Colon (tissue), 2 donors: ENCODE data around the gene WDR74.
"Not testable (repeated sequence)": the region's sequence is repeated elsewhere in the genome, so short reads cannot be mapped to it uniquely, and the experiment has no call there.

ENCODE experiments used
- FAIRE-seq: peaks from 2 replicates; lab custom pipeline; 2012; peaks lifted over from hg19 to GRCh38; lab: Jason Lieb, UNC
- donor health status: control.
- donor health status: control.

The WDR74 gene

DNA sequence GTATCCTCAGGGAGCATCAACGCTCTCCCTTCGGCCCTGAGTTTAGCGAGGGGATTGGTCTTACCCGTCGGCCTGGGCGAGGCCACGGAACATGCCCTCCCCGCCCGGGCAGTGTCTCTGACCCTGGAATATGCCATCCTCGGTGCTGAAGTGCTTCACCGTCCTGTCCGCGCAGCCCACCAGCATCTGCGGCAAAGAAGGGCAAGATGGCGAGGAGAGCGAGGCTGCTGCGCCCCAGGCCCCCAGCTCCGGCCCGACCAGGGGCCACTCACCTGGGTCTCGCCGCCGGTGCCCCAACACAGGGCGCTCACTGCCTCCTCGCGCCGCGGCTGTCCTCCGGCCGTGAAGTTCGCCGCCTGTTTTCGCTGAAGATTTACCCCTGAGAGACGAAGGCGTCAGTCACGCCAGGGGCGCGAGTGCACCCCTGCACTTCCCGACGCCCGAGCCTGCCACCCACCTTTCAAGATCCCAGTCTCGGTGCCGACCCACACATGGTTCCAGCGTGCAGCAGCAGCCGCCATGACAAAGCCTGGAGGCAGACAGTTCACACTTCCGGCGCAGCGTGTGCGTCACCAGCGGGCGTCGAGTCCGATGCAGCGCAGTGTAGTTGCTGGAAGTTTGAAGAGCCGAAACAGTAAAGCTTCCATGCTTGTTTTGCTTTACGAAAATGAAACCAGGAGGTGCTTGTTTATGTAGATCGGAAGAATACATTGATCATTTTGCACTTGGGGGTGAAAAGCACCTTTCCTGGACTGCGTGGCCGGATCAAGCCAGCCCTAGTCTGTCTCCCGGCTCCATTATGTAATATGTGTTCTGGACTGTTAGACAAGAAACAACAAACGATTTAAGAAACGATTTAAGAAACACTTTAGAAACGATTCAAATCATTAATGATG, at the start of gene WDR74:
WDR74 (minus strand) TSS at position 541 of the 896 bp plus-strand sequence; CDS start at position 521, 20 bp downstream.
- FAIRE-seq = no peak

DNA sequence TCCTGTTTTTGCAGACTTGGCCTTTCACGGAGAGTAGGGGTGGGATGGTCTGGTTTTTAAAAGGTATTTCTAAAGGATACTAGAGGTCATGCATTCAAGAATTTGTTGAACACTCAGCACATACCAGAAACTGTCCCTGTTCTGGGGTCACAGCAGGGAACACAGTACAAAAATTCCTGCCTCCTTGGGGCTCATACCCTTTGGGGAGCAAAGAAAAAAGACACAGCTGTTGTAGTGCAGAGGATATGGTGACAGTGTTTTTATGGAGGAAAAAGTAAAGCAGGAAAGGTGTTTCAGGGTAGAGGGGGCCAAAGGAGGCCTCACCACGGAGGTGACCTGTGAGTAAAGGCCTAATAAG, 49.7 kb upstream of the WDR74 start:
- no peak for FAIRE-seq

DNA sequence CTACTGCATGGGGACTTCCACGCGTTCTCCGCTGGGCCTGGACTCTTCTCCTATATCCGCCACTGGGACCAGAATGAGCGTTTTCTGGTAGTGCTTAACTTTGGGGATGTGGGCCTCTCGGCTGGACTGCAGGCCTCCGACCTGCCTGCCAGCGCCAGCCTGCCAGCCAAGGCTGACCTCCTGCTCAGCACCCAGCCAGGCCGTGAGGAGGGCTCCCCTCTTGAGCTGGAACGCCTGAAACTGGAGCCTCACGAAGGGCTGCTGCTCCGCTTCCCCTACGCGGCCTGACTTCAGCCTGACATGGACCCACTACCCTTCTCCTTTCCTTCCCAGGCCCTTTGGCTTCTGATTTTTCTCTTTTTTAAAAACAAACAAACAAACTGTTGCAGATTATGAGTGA, 49.0 kb upstream of the WDR74 start:
- no peak for FAIRE-seq

DNA sequence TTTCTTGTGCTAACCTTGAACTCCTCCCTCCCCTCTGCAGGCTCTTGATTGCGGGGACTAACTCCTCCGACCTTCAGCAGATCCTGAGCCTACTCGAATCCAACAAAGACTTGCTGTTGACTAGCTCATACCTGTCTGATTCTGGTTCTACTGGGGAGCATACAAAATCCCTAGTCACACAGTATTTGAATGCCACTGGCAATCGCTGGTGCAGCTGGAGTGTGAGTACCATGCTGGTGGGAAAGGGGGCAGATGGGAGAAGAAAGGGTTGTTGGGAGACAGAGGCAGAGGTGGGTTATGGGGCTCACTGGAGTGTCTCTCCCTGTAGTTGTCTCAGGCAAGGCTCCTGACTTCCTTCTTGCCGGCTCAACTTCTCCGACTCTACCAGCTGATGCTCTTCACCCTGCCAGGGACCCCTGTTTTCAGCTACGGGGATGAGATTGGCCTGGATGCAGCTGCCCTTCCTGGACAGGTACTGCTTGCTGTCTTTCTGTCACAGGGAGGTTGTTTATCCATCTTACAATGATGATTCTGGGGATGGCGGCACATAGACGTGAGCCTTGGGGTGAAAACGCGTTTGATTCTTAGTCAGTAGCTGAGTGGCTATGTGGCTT, 45.9 kb upstream of the WDR74 start:
- no peak for FAIRE-seq

DNA sequence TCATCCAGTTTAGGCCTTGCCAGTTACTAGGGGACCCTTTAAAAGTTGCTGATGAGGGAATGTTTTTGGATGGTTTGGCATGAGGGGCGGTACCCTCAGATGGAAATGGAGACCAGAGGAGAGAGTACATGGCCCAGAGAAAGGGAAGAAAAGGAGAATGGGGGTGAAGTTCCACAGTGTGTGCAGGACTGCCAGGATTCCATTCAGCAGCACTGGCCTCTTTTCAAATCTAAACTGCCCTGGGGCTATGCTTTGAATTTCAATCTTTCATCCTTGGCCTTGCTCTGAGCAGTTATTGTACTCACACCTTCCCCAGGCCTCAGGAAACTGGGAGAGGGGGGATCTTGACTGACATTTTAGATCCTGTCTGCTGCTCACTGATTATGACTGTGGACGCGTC, 44.3 kb upstream of the WDR74 start:
- no peak for FAIRE-seq

DNA sequence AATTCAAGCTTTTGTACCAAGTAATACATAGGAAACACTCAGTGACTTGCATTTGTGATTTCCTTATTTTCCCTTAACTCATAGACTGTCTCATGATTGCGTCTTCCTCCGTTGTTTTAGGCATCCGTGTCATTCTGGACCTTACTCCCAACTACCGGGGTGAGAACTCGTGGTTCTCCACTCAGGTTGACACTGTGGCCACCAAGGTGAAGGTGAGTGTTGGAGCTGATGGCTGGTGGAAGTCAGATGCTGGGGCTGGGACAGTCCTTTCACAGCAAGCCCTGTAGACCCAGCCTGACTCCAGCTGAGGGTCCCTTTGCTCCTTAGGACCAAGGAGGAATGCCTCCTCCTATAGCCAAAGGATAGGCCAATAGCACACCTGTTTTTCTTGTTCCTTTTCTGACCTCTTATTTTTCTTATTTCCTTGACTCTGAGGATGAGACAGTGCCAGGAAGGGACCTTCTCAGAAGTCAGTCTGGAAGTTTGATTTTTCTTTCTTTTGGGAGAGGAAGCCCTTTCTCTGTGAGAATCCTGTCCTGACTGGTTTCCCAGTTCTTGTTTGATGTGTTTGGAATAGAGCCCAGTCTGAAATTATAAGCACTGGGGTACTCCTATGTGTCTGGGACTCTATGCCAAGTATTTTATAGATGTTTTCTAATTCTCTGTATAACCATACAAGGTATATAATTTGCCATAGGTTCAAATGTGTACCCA, 43.6 kb upstream of the WDR74 start:
- no peak for FAIRE-seq

DNA sequence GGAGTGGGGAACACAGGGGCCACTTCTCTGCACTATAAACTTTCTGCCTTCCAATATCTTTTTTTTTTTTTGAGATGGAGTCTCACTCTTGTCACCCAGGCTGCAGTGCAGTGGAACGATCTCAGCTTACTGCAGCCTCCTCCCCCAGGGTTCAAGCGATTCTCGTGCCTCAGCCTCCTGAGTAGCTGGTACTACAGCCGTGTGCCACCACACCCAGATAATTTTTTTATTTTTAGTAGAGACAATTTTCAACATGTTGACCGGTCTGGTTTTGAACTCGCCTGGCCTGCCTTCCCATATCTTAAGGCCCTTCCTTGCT, 43.0 kb upstream of the WDR74 start:
- no peak for FAIRE-seq

DNA sequence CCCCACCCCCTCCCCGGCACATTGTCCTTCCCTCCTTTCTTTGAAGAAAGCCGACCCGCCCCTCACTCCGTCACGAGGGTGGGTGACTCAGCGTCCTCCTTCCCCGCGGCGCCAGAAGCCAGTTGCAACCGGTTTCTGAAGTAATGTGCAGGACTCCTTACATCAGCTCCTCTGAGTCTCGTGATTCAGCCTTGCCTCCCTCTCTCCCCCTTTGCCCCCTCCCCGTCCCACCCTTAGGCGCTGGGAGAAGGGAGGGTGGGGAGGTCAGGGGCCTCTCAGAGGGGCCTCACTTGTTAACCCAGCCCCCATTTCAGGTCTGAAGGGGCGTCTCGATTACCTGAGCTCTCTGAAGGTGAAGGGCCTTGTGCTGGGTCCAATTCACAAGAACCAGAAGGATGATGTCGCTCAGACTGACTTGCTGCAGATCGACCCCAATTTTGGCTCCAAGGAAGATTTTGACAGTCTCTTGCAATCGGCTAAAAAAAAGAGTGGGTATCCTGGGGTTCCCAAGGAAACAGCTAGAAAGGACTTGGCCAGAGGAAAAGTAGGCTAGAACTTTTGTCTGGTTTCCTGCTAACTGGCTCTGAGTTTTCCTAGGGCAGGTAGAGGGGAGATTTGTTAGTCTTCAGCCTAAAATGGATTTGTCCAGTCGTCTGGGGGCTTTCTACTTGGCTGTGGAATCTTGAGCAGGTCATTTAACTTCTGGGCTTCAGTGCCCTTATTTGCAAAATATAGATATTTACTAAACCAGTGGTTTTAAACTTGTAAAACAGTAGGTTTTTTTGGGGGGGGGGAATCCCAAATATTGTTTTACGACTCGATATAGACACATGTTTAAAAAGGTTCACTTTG, 42.4 kb upstream of the WDR74 start:
- no peak for FAIRE-seq

DNA sequence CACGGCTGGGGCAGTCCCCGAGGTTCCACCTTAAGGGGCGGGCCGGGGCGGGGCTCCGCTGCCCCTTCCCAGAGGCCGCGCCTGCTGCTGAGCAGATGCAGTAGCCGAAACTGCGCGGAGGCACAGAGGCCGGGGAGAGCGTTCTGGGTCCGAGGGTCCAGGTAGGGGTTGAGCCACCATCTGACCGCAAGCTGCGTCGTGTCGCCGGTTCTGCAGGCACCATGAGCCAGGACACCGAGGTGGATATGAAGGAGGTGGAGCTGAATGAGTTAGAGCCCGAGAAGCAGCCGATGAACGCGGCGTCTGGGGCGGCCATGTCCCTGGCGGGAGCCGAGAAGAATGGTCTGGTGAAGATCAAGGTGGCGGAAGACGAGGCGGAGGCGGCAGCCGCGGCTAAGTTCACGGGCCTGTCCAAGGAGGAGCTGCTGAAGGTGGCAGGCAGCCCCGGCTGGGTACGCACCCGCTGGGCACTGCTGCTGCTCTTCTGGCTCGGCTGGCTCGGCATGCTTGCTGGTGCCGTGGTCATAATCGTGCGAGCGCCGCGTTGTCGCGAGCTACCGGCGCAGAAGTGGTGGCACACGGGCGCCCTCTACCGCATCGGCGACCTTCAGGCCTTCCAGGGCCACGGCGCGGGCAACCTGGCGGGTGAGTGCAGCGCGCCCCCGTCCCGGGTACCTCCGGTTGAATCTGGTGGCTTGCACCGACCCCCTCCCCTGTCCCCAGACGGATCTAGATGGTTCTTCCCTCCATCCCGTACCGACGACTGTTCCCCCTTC, 41.6 kb upstream of the WDR74 start, which contains the start of gene SLC3A2:
SLC3A2 (plus strand) TSS at position 94 of the 776 bp plus-strand sequence; CDS start at position 222, 128 bp downstream.
- FAIRE-seq = no peak

DNA sequence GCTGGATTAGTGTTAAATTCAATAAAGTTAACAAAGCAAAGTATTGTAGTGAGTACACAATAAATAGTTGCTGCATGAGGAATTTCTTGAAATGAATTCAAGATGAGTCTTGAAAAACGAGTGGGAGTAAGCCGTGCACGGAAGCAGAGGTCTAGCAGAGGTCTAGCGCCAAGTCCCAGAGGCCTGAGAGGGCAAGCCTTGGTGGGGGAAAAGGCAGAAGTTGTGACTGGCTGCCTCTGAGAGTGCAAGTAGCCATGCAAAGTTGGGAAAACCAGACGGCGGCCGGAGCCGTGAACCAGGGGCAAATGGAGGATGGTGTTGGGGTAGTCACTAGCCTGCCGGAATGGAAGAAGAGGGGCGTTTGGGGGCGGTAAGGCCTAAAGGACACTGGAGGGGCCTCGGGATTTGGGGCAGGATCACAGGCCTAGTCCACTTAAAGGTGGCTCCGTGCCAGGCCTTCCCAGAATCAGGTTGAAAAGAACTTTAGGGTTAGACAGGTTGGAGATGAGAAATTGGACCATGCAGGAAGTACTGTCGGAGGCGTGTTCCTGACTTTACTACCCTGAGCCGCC, 40.9 kb upstream of the WDR74 start:
- FAIRE-seq = no peak

DNA sequence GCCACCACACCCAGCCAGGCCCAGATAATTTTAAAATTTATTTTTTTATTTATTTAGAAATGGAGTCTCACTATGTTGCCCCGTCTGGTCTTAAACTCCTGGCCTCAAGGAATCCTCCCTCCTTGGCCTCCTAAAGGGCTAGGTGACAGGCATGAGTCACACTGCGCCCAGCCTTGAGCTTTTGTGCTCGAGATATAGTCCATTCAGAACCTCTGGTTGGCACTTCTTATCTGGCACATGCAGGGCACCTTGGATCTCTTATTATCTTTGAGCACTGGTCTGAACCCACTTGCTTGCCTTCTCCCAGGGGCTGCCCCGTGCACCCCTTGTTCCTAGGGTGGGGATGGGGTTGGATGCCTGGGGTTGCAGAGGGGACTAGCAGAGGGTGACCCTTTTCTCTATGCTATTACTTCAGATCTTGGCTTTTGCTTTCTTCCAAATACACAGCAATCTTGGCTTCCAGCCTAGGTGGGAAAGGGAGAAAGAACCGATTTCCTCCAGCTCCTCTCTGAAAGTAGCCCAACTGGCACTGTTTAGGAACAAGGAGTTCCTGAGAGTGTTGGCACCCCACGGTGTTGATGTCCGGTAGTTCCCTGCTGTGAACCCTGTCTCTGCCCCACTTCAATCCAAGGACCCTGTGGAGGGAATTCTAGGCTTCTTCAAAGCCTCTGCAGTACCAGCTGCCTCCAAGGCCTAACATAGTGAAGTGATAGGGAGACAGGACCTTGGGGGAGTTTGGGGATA, 40.0 kb upstream of the WDR74 start:
- no peak for FAIRE-seq

DNA sequence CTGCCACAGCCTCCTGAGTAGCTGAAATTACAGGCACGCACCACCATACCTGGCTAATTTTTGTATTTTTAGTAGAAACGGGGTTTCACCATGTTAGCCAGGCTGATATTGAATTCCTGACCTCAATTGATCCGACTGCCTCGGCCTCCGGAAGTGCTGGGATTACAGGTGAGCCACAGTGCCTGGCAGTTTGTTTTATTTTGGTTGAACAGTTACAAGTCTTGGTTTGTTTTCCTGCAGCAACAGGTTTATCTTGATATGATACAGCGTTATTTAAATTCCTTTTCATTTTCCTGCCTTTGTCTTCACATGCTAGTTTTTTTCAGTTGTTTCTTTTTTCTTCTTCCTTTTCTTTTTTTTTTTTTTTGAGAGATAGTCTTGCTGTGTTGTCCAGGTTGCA, 37.3 kb upstream of the WDR74 start:
- no peak for FAIRE-seq

DNA sequence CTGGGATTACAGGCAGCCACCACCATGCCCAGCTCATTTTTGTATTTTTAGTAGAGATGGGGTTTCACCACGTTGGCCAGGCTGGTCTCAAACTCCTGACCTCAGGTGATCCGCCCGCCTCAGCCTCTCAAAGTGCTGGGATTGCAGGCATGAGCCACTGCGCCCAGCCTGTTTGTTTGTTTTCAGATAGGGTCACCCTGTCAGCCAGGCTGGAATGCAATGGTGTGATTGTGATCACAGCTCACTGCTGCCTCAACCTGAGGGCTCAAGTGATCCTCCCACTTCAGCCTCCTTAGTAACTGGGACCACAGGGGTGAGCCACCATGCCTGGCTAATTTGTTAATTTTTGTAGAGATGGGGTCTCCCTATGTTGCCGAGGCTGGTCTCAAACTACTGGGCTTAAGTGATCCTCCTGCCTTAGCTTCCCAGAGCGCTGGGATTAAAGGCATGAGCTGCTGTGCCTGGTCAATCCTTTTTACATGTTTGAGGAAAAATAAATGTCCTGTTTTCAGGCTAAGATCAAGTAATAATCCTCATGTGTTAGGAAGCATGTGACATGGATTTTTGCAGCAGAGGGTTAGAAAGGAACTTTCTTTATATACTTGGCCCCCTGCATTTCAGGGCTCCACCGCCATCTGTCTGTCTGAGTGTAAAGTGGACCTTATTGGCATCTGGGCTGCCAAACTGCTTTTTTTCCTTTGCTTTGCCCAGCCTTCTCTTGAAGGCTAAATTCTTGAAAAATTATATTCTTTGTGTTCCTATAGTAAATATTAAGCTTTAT, 36.5 kb upstream of the WDR74 start:
- no peak for FAIRE-seq

DNA sequence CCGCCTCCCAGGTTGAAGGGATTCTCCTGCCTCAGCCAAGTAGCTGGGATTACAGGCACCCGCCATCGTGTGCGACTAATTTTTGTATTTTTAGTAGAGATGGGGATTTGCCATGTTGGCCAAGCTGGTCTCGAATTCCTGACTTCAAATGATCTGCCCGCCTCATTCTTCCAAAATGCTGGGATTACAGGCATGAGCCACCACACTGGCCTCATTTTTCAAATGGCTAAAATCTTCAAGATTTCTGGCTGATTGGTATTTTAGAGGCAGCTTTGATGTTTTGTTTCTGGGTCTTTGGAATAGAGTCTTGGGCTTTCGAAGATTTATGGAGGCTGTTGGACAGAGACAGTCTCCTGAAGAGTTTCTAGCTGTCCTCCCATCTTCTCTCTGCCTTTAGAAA, 35.5 kb upstream of the WDR74 start:
- no peak for FAIRE-seq

DNA sequence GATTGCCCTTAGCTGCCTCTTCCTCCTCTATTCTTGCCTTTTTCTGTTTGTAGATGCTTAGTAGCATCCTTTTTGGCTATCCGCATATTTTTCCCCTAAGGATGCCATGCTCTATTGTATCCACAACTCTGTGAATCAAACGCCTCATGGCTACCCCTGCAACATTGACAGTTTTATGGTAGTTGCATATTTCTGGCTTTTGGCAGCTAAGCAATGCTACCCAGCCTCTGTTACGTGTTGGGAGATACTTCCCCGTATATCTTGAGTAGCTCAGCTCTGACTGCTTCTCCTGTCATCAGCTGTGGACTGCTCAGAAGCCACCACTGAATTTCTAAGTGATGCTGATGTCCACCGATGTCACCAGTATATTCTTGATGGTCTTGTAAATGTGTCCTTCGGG, 26.2 kb upstream of the WDR74 start:
- no peak for FAIRE-seq

DNA sequence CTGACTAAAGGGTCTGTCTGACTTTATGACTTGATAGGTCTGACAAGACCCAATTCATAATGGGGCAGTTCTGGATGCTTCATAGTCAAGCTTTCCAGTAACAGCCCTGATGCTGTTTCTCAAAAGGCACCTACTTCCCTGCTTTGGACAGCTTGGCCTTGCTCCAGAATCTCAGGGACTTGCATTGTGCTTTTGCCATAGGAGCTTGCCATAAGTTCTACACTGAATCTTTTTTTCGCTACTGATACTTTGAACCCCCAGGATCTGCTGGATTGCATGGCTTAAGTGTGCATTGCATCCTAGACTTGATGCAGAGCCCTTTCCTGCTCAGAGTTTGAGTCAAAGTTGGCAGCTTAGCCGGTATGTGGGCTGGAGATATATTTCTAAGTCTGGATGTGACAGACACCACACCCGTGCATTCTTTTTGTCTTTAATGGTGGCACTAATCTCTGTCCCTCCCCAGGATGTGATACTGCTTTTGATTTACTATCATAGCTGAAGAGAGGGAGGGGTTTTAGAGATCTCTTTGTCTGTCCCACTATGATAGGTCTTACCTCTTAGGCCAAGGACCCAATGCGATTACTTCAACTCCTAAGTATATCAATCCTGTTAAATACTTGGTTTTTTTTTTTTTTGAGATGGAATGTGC, 24.4 kb upstream of the WDR74 start:
- no peak for FAIRE-seq

DNA sequence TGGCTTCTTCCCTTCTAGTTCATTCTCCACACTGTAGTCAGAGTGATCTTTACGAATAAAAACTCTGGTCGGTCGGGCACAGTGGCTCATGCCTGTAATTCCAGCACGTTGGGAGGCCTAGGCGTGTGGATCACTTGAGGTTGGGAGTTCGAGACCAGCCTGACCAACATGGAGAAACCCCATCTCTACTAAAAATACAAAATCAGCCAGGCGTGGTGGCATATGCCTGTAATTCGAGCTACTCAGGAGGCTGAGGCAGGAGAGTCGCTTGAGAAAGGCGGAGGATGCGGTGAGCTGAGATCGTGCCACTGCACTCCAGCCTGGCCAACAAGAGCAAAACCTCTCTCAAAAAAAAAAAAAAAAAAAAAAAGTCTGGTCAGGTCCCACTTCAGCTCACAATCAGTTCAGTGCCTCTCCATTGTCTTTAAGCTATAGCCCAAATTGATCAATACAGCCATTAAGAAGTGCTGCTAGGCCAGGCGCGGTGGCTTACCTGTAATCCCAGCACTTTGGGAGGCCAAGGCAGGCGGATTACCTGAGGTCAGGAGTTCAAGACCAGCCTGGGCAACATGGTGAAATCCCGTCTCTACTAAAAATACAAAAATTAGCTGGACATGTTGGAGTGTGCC, 22.3 kb upstream of the WDR74 start:
- not testable (repeated sequence) for FAIRE-seq

DNA sequence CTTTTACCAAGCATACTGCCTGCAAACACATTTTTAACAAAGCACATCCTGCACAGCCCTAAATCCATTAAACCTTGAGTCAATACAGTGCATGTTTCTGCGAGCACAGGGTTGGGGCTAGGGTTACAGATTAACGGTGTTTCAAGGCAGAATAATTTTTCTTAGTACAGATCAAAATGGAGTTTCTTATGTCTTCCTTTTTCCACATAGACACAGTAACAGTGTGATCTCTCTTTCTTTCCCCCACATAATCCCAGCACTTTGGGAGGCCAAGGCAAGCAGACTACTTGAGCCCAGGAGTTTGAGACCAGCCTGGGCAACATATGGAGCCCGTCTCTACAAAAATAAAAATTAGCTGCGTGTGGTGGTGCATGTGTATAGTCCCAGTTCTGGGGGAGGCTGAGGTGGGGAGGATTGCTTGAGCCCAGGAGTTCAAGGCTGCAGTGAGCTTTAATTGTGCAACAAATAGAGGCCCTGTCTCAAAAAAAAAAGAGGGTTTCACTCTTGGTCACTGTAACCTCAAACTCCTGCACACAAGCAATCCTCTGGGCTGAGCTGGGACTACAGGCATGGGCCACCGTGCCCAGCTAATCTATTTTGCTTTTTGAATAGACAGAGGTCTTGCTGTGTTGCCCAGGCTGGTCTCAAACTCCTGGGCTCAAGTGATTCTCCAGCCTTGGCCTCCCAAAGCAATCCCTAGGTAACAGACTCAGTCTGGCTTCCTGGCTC, 21.6 kb upstream of the WDR74 start:
- no peak for FAIRE-seq
